ENCODE results near the gene DUSP6. TPM values are rescaled to one million over a fixed set of nuclear protein-coding genes. Genes with fewer than 3 reads are reported as not detected.

DUSP6 gene
- total RNA-seq, 4 donors from 2014 or later, result 31.0 to 40.2 (median 33.8) TPM

DNA sequence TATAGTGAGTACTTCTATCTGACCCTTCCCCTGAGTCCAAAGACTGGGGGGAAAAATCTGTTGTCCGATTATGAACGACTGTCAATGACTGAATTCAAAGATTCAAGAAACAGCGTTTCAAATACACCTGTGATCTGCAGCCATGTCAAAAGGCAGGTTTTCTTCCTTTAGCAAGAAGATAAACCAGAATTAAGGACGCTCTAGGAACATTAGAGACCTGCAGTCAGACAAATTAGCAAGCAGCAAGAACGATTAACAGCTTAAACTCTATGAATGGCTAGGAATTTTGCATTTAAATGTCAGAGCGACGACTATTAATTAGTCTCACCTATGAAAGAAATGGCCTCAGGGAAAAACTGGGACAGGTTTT lies 2.1 kb downstream of the DUSP6 start:
- DNase-seq, result no peak

DNA sequence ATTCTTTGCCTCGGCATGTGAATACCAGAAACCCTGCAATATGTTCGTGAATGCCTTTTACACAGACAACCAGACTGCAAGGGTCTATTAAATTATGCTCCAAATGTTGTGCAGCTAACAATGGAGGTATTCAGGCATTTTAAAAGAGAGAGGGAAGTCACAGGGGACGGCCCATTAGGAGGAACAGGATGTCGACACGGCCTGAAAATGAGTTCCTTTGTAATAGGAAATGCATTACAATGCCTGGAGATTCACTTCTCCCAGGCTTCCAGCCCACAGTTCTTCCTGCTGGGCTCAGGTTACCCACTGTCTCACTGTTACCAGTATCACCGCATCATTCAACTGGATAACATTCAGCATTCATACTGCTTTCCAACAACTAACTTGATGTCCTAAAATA lies 2.5 kb downstream of the DUSP6 start:
- Histone ChIP-seq H3K9me3 (no peaks in the 10 kb centered on the region), H3K4me3 (replicated peaks in 1 of 3) (peak overlapping the region in 1 of 3 donors; percentile 74), H3K27ac (peak overlapping the region in 2 of 3 donors; percentile 97 to 98), H3K27me3 (no peaks in the 10 kb centered on the region), H3K4me1 (peaks cover 3 to 33% of the 10 kb centered on the region in 2 donors), H3K36me3 (peaks cover 4 to 10% of the 10 kb centered on the region in 2 donors)
- WGBS, 2 donors, result 58 to 72% methylated on average over 6 of the region's 6 CpGs
- intact Hi-C loops (cut with DNase I), result loop anchor here (5.0 to 10.0 kb wide), 2 partner anchors 107 to 125 kb away; no protein-coding TSS in a partner anchor
- no peak for TF ChIP-seq CTCF (IDR thresholded peaks at IDR 0.05)
- TF ChIP-seq POLR2A (IDR thresholded peaks at IDR 0.05), result peak in 1 of 2 donors; percentile 9
- DNase-seq, result peak in 1 of 2 donors; percentile 18

More for the DNA sequence above, 2.1 kb downstream of the DUSP6 start:
- H3K27me3 ChIP-seq, result no peaks in the 10 kb centered on the region
- no peak for TF ChIP-seq CTCF (IDR thresholded peaks at IDR 0.05)
- TF ChIP-seq POLR2A (IDR thresholded peaks at IDR 0.05), result no peak
- H3K4me1 ChIP-seq, result peaks cover 7 to 33% of the 10 kb centered on the region in 2 donors
- WGBS, 2 donors, result 57 to 71% methylated on average over 7 of the region's 7 CpGs
- intact Hi-C loops (cut with DNase I), result loop anchor here (5.0 to 10.0 kb wide), 2 partner anchors 107 to 125 kb away; no protein-coding TSS in a partner anchor
- peak overlapping the region in 2 of 3 donors; percentile 28 to 74 for H3K4me3 ChIP-seq (replicated peaks in 1 of 3)
- H3K9me3 ChIP-seq, result no peaks in the 10 kb centered on the region
- H3K27ac ChIP-seq, result peak overlapping the region; percentile 97 to 99 (median 98)
- H3K36me3 ChIP-seq, result peaks cover 4 to 10% of the 10 kb centered on the region in 2 donors

GRCh38 chr12:89348894-89349699 lies 3.2 kb downstream of the DUSP6 start:
- 74 to 76% methylated on average over 10 of the region's 10 CpGs for WGBS, 2 donors
- DNase-seq, result no peak
- Histone ChIP-seq H3K36me3 (peaks cover 4 to 10% of the 10 kb centered on the region in 2 donors), H3K27ac (no peak overlapping the region), H3K4me3 (replicated peaks in 1 of 3) (peak overlapping the region in 1 of 3 donors; percentile 74), H3K9me3 (no peaks in the 10 kb centered on the region), H3K27me3 (no peaks in the 10 kb centered on the region), H3K4me1 (peaks cover 0 to 36% of the 10 kb centered on the region in 2 donors)
- TF ChIP-seq POLR2A (IDR thresholded peaks at IDR 0.05) (no peak), CTCF (IDR thresholded peaks at IDR 0.05) (no peak)
- intact Hi-C loops (cut with DNase I), result no loop called here

DNA sequence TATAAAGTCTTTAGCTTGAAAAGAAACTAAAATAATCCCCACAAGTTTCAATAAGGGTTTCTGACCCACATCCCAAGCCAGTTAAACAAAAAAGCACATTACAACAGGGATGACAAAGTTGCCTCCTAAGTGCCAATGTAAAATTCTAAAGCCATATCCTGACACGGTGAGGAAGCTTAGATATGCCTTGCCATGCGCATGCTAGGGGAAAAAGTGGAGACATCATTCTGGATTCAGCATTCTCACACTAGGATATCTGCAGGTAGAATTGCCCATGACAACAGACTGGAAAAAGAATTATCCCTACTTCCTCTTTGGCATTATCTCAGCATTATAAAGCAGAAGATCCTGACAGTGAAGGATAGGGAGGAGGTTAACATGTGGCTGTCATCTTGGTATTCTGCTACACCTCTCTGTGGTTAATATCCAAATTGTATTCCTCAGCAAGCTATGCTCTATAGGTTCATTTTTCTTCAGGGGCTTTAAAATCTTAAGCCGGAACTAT lies 4.9 kb downstream of the DUSP6 start:
- 80 to 87% methylated on average over 3 of the region's 3 CpGs for WGBS, 2 donors
- Histone ChIP-seq H3K36me3 (peaks cover 4 to 10% of the 10 kb centered on the region in 2 donors), H3K4me1 (peaks cover 0 to 36% of the 10 kb centered on the region in 2 donors), H3K9me3 (no peaks in the 10 kb centered on the region), H3K27me3 (no peaks in the 10 kb centered on the region), H3K4me3 (replicated peaks in 1 of 3) (no peak overlapping the region), H3K27ac (no peak overlapping the region)
- no peak for DNase-seq
- TF ChIP-seq POLR2A (IDR thresholded peaks at IDR 0.05) (no peak), CTCF (IDR thresholded peaks at IDR 0.05) (no peak)
- intact Hi-C loops (cut with DNase I), result no loop called here
